Stimulated activated memory B cell treated with anti-CD40 and anti-IgM and Interleukin-4, amounts not matched to agents 10 μg/mL and 1 μg/mL and 100 μg/mL, for 72 hours (primary cell): Measurements from ENCODE around the gene M6PR.
A peak's percentile ranks its signal among the peaks of the same experiment; 100 is the strongest.
"Not testable (repeated sequence)": the region's sequence is repeated elsewhere in the genome, so short reads cannot be mapped to it uniquely, and the experiment has no call there.

Experiments
- ATAC-seq: fragments of 150-1000 bp; cut with Tn5 transposase; 2 replicates; pipeline ENCODE4 v1.10.0; 2021
- H3K27ac Mint-ChIP-seq: one replicate; pipeline ENCODE4 v1.8.0; 2022; ENCODE audit warnings: mild to moderate bottlenecking, mixed read lengths
- H3K27me3 Mint-ChIP-seq: one replicate; pipeline ENCODE4 v1.8.0; 2022; ENCODE audit warnings: mixed read lengths
- H3K36me3 Mint-ChIP-seq: one replicate; pipeline ENCODE4 v1.8.0; 2022; ENCODE audit warnings: mixed read lengths
- H3K4me1 Mint-ChIP-seq: one replicate; pipeline ENCODE4 v1.8.0; 2022; ENCODE audit warnings: mixed read lengths
- H3K4me3 Mint-ChIP-seq: one replicate; pipeline ENCODE4 v1.8.0; 2022; ENCODE audit warnings: mild to moderate bottlenecking, moderate library complexity, mixed read lengths
- H3K9me3 Mint-ChIP-seq: one replicate; pipeline ENCODE4 v1.8.0; 2022; ENCODE audit warnings: mixed read lengths

The M6PR gene

DNA sequence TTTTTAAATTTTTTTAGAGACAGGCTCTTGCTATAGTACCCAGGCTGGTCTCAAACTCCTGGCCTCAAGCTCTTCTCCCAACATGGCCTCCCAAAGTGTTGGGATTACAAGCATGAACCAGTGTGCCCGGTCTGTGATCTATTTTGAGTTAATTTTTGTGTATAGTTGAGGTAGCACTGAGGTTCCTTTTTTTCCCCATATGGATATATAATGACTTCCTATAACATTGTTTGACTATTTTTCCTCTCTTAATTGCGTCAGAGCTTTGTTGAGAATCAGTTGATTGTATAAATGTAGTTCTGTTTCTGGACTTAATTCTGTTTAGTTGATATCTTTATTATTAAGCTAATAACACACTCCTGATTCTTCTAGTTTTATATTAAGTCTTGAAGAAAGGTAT, 8.6 kb upstream of the M6PR start:
- Mint-ChIP-seq H3K4me3 (no peak overlapping the region), H3K27ac (no peak overlapping the region), H3K9me3 (peaks cover 6% of the 10 kb centered on the region), H3K4me1 (no peaks in the 10 kb centered on the region), H3K36me3 (peaks cover 38% of the 10 kb centered on the region), H3K27me3 (no peaks in the 10 kb centered on the region)
- ATAC-seq, result no peak

GRCh38 chr12:8957561-8957960, 8.1 kb upstream of the M6PR start:
- Mint-ChIP-seq H3K4me3 (no peak overlapping the region), H3K36me3 (peaks cover 41% of the 10 kb centered on the region), H3K27me3 (no peaks in the 10 kb centered on the region), H3K27ac (no peak overlapping the region), H3K9me3 (peaks cover 9% of the 10 kb centered on the region), H3K4me1 (no peaks in the 10 kb centered on the region)
- ATAC-seq, result no peak

DNA sequence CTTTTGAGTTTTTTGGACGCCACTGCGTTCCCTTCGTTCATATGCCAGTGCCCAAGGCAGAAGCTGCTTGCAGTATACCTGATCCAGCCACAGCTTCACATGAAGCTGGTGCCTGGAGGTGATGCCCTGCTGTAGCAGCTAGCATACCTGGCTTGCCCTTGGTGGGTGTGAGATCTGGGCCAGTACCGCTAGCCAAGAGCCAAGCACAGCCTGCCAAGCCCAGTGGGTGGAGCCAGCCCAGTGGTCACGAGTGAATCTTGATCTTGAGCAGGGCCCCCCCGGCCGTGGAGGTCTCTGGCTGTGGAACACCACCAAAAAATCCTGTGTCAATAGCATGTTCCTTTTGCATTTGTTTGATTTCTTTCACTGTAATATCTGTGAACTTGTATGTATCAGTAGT, 7.3 kb upstream of the M6PR start:
- Mint-ChIP-seq H3K27me3 (no peaks in the 10 kb centered on the region), H3K36me3 (peaks cover 33% of the 10 kb centered on the region), H3K4me3 (no peak overlapping the region), H3K4me1 (peaks cover 3% of the 10 kb centered on the region), H3K9me3 (peaks cover 5% of the 10 kb centered on the region), H3K27ac (no peak overlapping the region)
- no peak for ATAC-seq

- Mint-ChIP-seq H3K27ac (no peak overlapping the region), H3K4me1 (peaks cover 8% of the 10 kb centered on the region), H3K9me3 (peaks cover 5% of the 10 kb centered on the region), H3K4me3 (no peak overlapping the region), H3K27me3 (no peaks in the 10 kb centered on the region), H3K36me3 (peaks cover 31% of the 10 kb centered on the region)
- no peak for ATAC-seq
Observed at GRCh38 chr12:8956073-8956472, 6.6 kb upstream of the M6PR start.

DNA sequence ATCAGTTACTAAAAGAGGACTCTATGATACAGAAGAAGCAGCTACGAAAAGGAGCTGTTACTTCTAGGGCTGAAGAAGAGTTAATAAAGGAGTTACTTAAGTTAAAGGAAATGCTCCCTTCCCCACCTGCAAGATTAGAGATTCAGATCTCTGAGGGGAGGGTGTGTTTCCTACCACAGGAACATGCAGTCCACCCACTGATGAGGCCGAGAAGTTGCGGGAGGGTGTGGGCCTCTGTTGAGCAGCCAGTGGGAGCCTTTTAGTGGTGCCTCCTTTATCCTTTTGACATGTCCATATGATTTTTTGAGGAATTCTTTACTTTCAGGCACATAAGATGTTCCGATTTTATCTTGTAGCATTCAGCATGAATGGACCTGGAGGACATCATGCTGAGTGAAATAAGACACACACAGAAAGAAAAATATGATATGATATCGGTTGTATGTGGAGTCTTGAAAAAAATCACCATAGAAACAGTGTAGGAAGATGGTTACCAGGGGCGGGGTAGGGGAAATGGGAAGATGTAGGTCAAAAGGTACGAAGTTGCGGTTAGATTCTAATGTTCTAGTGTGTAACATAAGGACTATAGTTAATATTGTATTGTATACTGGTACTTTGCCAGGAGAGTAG, 4.4 kb upstream of the M6PR start:
- no peak for ATAC-seq
- Mint-ChIP-seq H3K27ac (no peak overlapping the region), H3K4me1 (peaks cover 13% of the 10 kb centered on the region), H3K4me3 (no peak overlapping the region), H3K9me3 (peaks cover 5% of the 10 kb centered on the region), H3K36me3 (peaks cover 24% of the 10 kb centered on the region), H3K27me3 (no peaks in the 10 kb centered on the region)

DNA sequence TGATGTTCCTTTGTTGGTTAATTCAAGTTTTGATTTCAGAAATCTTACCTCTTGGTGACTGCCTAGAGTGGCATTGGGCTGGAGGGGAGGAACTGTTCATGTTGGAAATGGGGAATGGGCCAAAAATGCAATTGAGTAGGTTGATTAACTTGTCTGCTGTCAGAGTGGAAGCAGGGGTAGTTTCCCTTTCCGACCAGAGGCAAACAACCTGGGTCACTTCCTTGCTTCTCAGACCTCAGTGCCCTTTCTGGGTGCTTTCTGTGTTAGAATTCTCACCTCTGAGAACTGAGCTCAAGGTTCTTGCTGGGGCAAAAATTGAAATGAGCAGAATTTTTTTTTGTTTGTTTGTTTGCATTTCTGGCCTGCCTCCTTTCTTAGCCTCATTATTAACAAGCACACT, 2.3 kb upstream of the M6PR start:
- Mint-ChIP-seq H3K27ac (peak overlapping the region; percentile 54), H3K36me3 (peaks cover 25% of the 10 kb centered on the region), H3K4me1 (peaks cover 24% of the 10 kb centered on the region), H3K4me3 (no peak overlapping the region), H3K9me3 (peaks cover 5% of the 10 kb centered on the region), H3K27me3 (no peaks in the 10 kb centered on the region)
- no peak for ATAC-seq

DNA sequence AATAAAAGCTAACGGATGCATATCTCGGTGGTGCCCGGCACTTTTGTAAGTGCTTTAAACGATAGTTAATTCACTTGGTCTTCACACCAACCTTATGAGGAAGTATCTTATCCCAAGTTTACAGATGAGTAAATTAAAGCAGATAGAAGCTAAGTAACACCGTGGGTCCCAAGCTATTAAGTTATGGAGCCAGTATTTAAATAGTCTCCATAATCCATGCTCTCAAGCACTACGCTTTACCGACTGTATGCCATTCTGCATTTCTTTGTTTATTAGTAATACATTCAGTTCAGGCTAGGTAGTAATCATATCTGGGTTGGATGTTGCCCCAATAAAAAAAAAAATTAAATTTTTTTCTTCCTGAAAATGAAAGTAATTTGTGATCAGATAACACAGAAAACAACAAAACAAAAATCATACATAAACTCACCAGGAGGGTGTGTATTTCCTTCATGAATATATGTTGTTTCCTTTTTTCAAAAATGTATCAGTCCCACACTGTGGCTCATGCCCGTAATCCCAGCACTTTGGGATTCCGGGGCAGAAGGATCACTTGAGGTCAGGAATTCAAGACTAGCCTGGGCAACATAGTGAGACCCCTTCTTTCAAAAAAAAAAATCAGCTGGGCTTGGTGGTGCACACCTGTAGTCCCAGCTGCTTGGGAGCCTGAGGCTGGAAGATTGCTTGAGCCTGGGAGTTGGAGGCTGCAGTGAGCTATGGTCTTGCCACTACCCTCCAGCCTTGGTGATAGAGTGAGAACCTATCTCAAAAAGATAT, 1.4 kb upstream of the M6PR start:
- H3K4me1 Mint-ChIP-seq, result peaks cover 33% of the 10 kb centered on the region
- H3K27me3 Mint-ChIP-seq, result no peaks in the 10 kb centered on the region
- peak overlapping the region; percentile 97 for H3K4me3 Mint-ChIP-seq
- peaks cover 25% of the 10 kb centered on the region for H3K36me3 Mint-ChIP-seq
- peaks cover 5% of the 10 kb centered on the region for H3K9me3 Mint-ChIP-seq
- ATAC-seq, result no peak
- H3K27ac Mint-ChIP-seq, result peak overlapping the region; percentile 92

- peak; percentile 43 for ATAC-seq
- Mint-ChIP-seq H3K4me1 (peaks cover 34% of the 10 kb centered on the region), H3K9me3 (peaks cover 5% of the 10 kb centered on the region), H3K36me3 (peaks cover 30% of the 10 kb centered on the region), H3K27me3 (no peaks in the 10 kb centered on the region), H3K27ac (peak overlapping the region; percentile 92), H3K4me3 (peak overlapping the region; percentile 97)
Observed at GRCh38 chr12:8950221-8950527, 729 bp upstream of the M6PR start.

GRCh38 chr12:8948701-8949341, 624 bp downstream of the M6PR start:
- Mint-ChIP-seq H3K27ac (peak overlapping the region; percentile 92), H3K4me1 (peaks cover 34% of the 10 kb centered on the region), H3K27me3 (no peaks in the 10 kb centered on the region), H3K36me3 (peaks cover 35% of the 10 kb centered on the region), H3K4me3 (peak overlapping the region; percentile 97), H3K9me3 (peaks cover 5% of the 10 kb centered on the region)
- no peak for ATAC-seq

DNA sequence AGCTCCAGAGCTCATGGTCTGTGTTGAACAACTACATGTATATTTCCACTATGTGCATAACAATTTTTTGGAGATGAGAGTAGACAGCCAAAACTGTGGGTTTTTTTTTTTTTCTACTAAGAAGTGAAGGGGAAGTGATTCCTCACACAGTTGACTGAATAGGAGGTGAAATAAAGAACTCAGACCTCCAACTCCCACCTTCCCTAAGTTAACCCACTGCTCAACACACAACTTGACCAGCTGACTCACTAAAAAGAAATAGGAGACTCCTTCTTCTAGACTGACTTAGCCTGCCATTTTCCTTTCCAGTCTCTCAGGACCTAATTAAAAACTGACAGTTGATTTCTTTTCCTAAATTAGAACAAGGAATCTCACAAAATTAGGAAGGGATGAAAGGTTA, 1.7 kb downstream of the M6PR start:
- Mint-ChIP-seq H3K27me3 (no peaks in the 10 kb centered on the region), H3K4me3 (peak overlapping the region; percentile 97), H3K27ac (peak overlapping the region; percentile 92), H3K4me1 (peaks cover 34% of the 10 kb centered on the region), H3K36me3 (peaks cover 31% of the 10 kb centered on the region), H3K9me3 (no peaks in the 10 kb centered on the region)
- no peak for ATAC-seq

- peak overlapping the region; percentile 92 for H3K27ac Mint-ChIP-seq
- ATAC-seq, result peak; percentile 1
- H3K4me3 Mint-ChIP-seq, result peak overlapping the region; percentile 97
- H3K36me3 Mint-ChIP-seq, result peaks cover 39% of the 10 kb centered on the region
- H3K27me3 Mint-ChIP-seq, result no peaks in the 10 kb centered on the region
- H3K4me1 Mint-ChIP-seq, result peaks cover 31% of the 10 kb centered on the region
- no peaks in the 10 kb centered on the region for H3K9me3 Mint-ChIP-seq
Observed at GRCh38 chr12:8946733-8947132, 2.7 kb downstream of the M6PR start.

- ATAC-seq, result no peak
- Mint-ChIP-seq H3K27ac (no peak overlapping the region), H3K4me3 (no peak overlapping the region), H3K9me3 (no peaks in the 10 kb centered on the region), H3K27me3 (no peaks in the 10 kb centered on the region), H3K4me1 (peaks cover 19% of the 10 kb centered on the region), H3K36me3 (peaks cover 51% of the 10 kb centered on the region)
Observed at GRCh38 chr12:8943565-8944186, 5.8 kb downstream of the M6PR start.

GRCh38 chr12:8941691-8942478, 7.6 kb downstream of the M6PR start:
- H3K36me3 Mint-ChIP-seq, result peaks cover 62% of the 10 kb centered on the region
- no peaks in the 10 kb centered on the region for H3K9me3 Mint-ChIP-seq

DNA sequence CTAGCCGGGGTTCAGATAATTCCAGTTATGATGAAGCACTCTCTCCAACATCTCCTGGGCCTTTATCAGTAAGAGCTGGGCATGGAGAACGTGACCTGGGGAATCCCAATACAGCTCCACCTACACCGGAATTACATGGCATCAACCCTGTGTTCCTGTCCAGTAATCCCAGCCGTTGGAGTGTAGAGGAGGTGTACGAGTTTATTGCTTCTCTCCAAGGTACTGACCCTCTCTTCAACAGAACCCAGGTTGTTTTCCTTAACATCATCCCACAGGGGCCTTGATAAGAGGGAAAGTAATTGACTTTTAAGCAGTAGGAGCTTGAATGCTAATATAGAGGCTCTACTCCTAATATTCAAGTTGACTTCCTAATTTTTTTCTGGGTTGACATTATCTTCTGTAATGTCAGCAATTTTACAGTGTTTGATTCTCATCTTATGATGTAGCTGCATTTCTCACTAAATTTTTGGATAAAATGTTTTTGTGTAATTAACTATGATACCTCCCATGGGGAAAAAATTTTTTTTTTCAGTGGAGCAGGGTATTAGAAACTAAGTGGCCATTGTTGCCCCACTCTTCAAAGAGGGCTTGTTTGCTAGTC, 11.5 kb downstream of the M6PR start:
- H3K36me3 Mint-ChIP-seq, result peaks cover 68% of the 10 kb centered on the region
- H3K4me1 Mint-ChIP-seq, H3K27me3 Mint-ChIP-seq, H3K9me3 Mint-ChIP-seq, ATAC-seq, H3K4me3 Mint-ChIP-seq: not testable (repeated sequence)
- H3K27ac Mint-ChIP-seq, result peak overlapping the region; percentile 27

More at GRCh38 chr12:8941691-8942478, 7.6 kb downstream of the M6PR start:
- H3K4me3 Mint-ChIP-seq, result no peak overlapping the region
- peak overlapping the region; percentile 13 for H3K27ac Mint-ChIP-seq
- no peak for ATAC-seq
- H3K27me3 Mint-ChIP-seq, result no peaks in the 10 kb centered on the region
- H3K4me1 Mint-ChIP-seq, result peaks cover 11% of the 10 kb centered on the region
